Fibroblast of peridontal ligament (primary cell): ENCODE data around the gene NOTCH1.

Experiments
- DNase-seq: peaks from one replicate; pipeline ENCODE4 v3.0.0-alpha.2; 2010; ENCODE audit errors: extremely low read depth

Gene NOTCH1

DNA sequence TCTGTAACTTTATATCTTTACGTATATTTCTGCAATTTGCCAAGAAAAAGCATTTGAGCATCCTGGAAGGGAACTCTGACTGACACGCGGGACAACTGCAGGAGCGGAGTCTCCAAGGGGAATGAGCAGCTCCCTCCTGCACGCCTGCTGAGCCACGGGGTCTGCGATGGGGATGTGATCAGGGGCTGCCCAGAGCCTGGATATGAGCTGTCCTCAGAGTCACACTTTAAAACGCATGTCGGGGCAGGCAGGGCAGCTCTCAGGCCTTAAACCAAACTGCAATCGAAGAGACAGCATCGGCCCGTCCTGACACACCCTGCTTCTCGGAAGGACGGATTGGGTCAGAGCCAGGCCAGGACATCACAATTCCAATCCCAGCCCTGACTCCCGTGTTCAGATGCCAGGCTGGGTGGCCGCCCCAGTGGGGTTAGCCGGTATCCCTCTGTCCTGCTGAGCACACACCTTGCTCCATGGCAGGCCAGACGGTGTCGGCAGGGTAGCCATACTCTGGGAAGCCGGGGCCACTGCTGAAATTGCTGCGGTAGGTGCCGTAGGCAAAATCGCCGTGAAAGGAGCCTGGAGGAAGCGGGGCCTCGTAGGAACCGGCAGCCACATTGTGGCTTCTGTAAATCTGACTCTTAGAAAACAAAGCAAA is 80.2 kb downstream of the NOTCH1 start:
- DNase-seq = no peak

GRCh38 chr9:136464241-136464640 is 81.6 kb downstream of the NOTCH1 start:
- DNase-seq = no peak

- DNase-seq = no peak
Observed at GRCh38 chr9:136463578-136463977, 82.3 kb downstream of the NOTCH1 start.

GRCh38 chr9:136462664-136463063 is 83.2 kb downstream of the NOTCH1 start:
- DNase-seq = no peak

- no peak for DNase-seq
Observed at GRCh38 chr9:136460772-136461325, 85.0 kb downstream of the NOTCH1 start.

- no peak for DNase-seq
Observed at GRCh38 chr9:136459425-136459824, 86.4 kb downstream of the NOTCH1 start.

- DNase-seq = no peak
Observed at GRCh38 chr9:136457326-136457725, 88.5 kb downstream of the NOTCH1 start.

GRCh38 chr9:136456258-136456657 is 89.6 kb downstream of the NOTCH1 start:
- DNase-seq = no peak

GRCh38 chr9:136455043-136456002 is 90.5 kb downstream of the NOTCH1 start:
- no peak for DNase-seq

- DNase-seq = no peak
Observed at GRCh38 chr9:136454026-136454796, 91.6 kb downstream of the NOTCH1 start.

GRCh38 chr9:136453326-136453725 is 92.5 kb downstream of the NOTCH1 start:
- no peak for DNase-seq

GRCh38 chr9:136451221-136451877 is 94.5 kb downstream of the NOTCH1 start:
- no peak for DNase-seq

DNA sequence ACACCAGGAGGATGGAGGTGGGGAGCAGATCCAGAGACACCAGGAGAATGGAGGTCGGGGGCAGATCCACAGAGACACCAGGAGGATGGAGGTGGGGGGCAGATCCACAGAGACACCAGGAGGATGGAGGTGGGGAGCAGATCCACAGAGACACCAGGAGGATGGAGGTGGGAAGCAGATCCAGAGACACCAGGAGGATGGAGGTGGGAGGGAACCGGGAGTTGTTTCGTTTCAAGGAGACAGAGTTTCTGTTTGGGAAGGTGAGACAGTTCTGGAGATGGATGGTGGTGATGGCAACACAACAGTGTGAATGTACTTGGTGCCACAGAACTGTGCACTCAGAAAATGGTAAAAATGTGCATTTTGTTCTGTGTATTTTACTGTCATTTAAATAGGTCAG is 97.2 kb downstream of the NOTCH1 start:
- no peak for DNase-seq

GRCh38 chr9:136447173-136447778 is 98.6 kb downstream of the NOTCH1 start:
- no peak for DNase-seq

DNA sequence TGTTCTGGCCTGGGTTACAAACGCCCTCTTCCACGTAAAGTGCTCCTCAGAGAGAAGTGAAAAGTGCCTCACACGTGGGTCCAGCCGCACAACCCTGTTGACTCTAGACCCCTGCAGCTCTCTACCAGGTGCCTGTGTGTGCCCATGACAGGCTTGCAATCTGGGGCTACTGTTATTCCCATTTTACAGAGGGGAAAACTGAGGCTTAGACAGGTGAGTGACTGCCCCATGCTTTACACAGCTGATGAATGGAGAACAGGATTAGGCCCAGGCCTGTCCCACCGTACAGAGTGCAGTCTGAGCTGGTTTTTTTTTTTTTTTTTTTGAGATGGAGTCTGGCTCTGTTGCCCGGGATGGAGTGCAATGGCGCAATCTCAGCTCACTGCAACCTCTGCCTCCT is 100.0 kb downstream of the NOTCH1 start:
- DNase-seq = no peak
